H1 (cell line): ENCODE data around the gene PATJ. TPM values are rescaled to one million over a fixed set of nuclear protein-coding genes. Genes with fewer than 3 reads are reported as not detected.

Source experiments
- CTCF ChIA-PET: fragments of 300-600 bp; sonication (Branson Sonifier 250); formaldehyde crosslinking; loops from one replicate; lab custom pipeline; 2021; ENCODE audit not compliant: partially characterized antibody; lab: Charles Lee
- POLR2A ChIA-PET: fragments of 300-600 bp; sonication (Branson Sonifier 250); formaldehyde crosslinking; loops from one replicate; lab custom pipeline; 2021; ENCODE audit warnings: inconsistent platforms; ENCODE audit not compliant: partially characterized antibody; lab: Charles Lee
- DNase-seq, 2 experiments: peaks; one replicate each; pipeline versions ENCODE4 v3.0.0 to v3.0.0-alpha.2; 2010 to 2022; ENCODE audit warnings: low spot score in 2 of 2, low read depth in 1 of 2, mixed read lengths in 1 of 2
- FAIRE-seq: peaks from 2 replicates; lab custom pipeline; 2011; peaks lifted over from hg19 to GRCh38; lab: Jason Lieb, UNC
- H2AFZ ChIP-seq: 2 replicates; pipeline ENCODE4 v1.8.1; 2012; ENCODE audit warnings: low read length, inconsistent platforms
- H2AK5ac ChIP-seq: 2 replicates; pipeline ENCODE4 v1.6.1; 2013; ENCODE audit warnings: low read depth, low read length
- H2BK120ac ChIP-seq: replicated peaks from 2 replicates; pipeline ENCODE3; 2013; ENCODE audit warnings: low read depth, low read length, inconsistent platforms
- H2BK12ac ChIP-seq: 2 replicates; pipeline ENCODE4 v1.6.1; 2013; ENCODE audit warnings: low read depth, low read length
- H2BK15ac ChIP-seq: 2 replicates; pipeline ENCODE4 v1.6.1; 2013; ENCODE audit warnings: low read length
- H2BK20ac ChIP-seq: 2 replicates; pipeline ENCODE4 v1.6.1; 2013; ENCODE audit warnings: low read length
- H2BK5ac ChIP-seq: 2 replicates; pipeline ENCODE4 v1.6.1; 2013; ENCODE audit warnings: low read depth, low read length
- H3K14ac ChIP-seq: 2 replicates; pipeline ENCODE4 v1.6.1; 2013; ENCODE audit warnings: inconsistent platforms; ENCODE audit not compliant: insufficient read length
- H3K18ac ChIP-seq: 2 replicates; pipeline ENCODE4 v1.6.1; 2013; ENCODE audit warnings: low read length; ENCODE audit errors: extremely low read depth
- H3K23ac ChIP-seq: 2 replicates; pipeline ENCODE4 v1.6.1; 2013; ENCODE audit warnings: inconsistent platforms; ENCODE audit not compliant: insufficient read length
- H3K23me2 ChIP-seq: 2 replicates; pipeline ENCODE4 v1.6.1; 2013; ENCODE audit warnings: low read depth, low read length
- H3K27ac ChIP-seq: 2 replicates; pipeline ENCODE4 v1.6.1; 2011; ENCODE audit warnings: low read depth, low read length, inconsistent platforms
- H3K27me3 ChIP-seq, 4 experiments: replicated peaks in 1 of 4; 1 replicate in 1 of 4; 2 replicates in 3 of 4; pipeline versions ENCODE4 v1.6.1 to v1.8.1; 2011 to 2013; ENCODE audit warnings: low read length in 3 of 4, mild to moderate bottlenecking in 3 of 4, inconsistent platforms in 2 of 4, mixed read lengths in 2 of 4, moderate library complexity in 1 of 4; ENCODE audit not compliant: control insufficient read depth in 3 of 4, insufficient read depth in 3 of 4; ENCODE audit errors: extremely low read depth in 1 of 4
- H3K36me3 ChIP-seq, 4 experiments: 2 replicates each; pipeline versions ENCODE4 v1.6.1 to v1.8.1; 2011 to 2013; ENCODE audit warnings: mild to moderate bottlenecking in 4 of 4, low read length in 3 of 4, moderate library complexity in 2 of 4, control low read depth in 1 of 4, inconsistent platforms in 1 of 4; ENCODE audit not compliant: insufficient read depth in 4 of 4, control insufficient read depth in 2 of 4
- H3K4ac ChIP-seq: replicated peaks from 2 replicates; pipeline ENCODE3; 2013; ENCODE audit warnings: low read length, low read depth, mixed read lengths, inconsistent platforms; ENCODE audit not compliant: insufficient read length
- H3K4me1 ChIP-seq, 4 experiments: replicated peaks in 1 of 4; 1 replicate in 1 of 4; 2 replicates in 3 of 4; pipeline versions ENCODE4 v1.6.1 to v1.8.1; 2011 to 2013; ENCODE audit warnings: low read length in 3 of 4, inconsistent platforms in 2 of 4, mixed read lengths in 1 of 4; ENCODE audit not compliant: insufficient read depth in 4 of 4, control insufficient read depth in 3 of 4
- H3K4me2 ChIP-seq, 2 experiments: 2 replicates each; pipeline versions ENCODE4 v1.6.1 to v1.8.1; 2011 to 2013; ENCODE audit warnings: low read depth in 2 of 2, low read length in 2 of 2, control low read depth in 1 of 2, inconsistent platforms in 1 of 2, mild to moderate bottlenecking in 1 of 2; ENCODE audit not compliant: insufficient read depth in 1 of 2
- H3K4me3 ChIP-seq, 4 experiments: fragments of 200-600, 300-600 bp in 1 of 4; sonication (generic), shearing (Covaris generic), sonication (Bioruptor Twin) in 1 of 4; 2 replicates each; pipeline versions ENCODE4 v1.5.1 to v1.8.1; 2011 to 2016; ENCODE audit warnings: low read length in 4 of 4, low read depth in 3 of 4, control low read depth in 2 of 4, inconsistent platforms in 2 of 4, mild to moderate bottlenecking in 2 of 4, mixed read lengths in 1 of 4, moderate library complexity in 1 of 4; ENCODE audit not compliant: insufficient read depth in 2 of 4; ENCODE audit errors: extremely low read depth in 1 of 4
- H3K56ac ChIP-seq: replicated peaks from 2 replicates; pipeline ENCODE3; 2013; ENCODE audit warnings: low read depth, mild to moderate bottlenecking, mixed read lengths, low read length, inconsistent platforms; ENCODE audit not compliant: insufficient read length
- H3K79me1 ChIP-seq: 2 replicates; pipeline ENCODE4 v1.6.1; 2013; ENCODE audit warnings: low read depth, low read length, control low read depth
- H3K79me2 ChIP-seq, 2 experiments: 2 replicates each; pipeline versions ENCODE4 v1.6.1 to v1.8.1; 2012 to 2013; ENCODE audit warnings: low read length in 2 of 2, mild to moderate bottlenecking in 2 of 2, inconsistent platforms in 1 of 2; ENCODE audit not compliant: insufficient read depth in 2 of 2, control insufficient read depth in 1 of 2
- H3K9ac ChIP-seq, 4 experiments: replicated peaks in 1 of 4; 1 replicate in 1 of 4; 2 replicates in 3 of 4; pipeline versions ENCODE4 v1.6.1 to v1.8.1; 2011 to 2013; ENCODE audit warnings: low read depth in 3 of 4, low read length in 3 of 4, control low read depth in 2 of 4, mild to moderate bottlenecking in 2 of 4, moderate library complexity in 2 of 4, inconsistent platforms in 1 of 4; ENCODE audit errors: extremely low read depth in 1 of 4
- H3K9me3 ChIP-seq, 2 experiments: 2 replicates each; pipeline versions ENCODE4 v1.6.1 to v1.8.1; 2012 to 2013; ENCODE audit warnings: mild to moderate bottlenecking in 2 of 2, moderate library complexity in 2 of 2, control low read depth in 1 of 2, inconsistent platforms in 1 of 2, low read depth in 1 of 2, low read length in 1 of 2, mixed read lengths in 1 of 2; ENCODE audit not compliant: insufficient read depth in 2 of 2
- H4K20me1 ChIP-seq, 2 experiments: replicated peaks in 1 of 2; 2 replicates each; pipeline versions ENCODE3 to v1.8.1; 2011 to 2013; ENCODE audit warnings: inconsistent platforms in 2 of 2, low read length in 2 of 2, mild to moderate bottlenecking in 1 of 2; ENCODE audit not compliant: insufficient read depth in 2 of 2, control insufficient read depth in 1 of 2
- H4K5ac ChIP-seq: 2 replicates; pipeline ENCODE4 v1.6.1; 2013; ENCODE audit warnings: low read length, low read depth, mixed read lengths, inconsistent platforms; ENCODE audit not compliant: insufficient read length
- H4K8ac ChIP-seq: 2 replicates; pipeline ENCODE4 v1.8.0; 2013; ENCODE audit warnings: mild to moderate bottlenecking, moderate library complexity, low read length, inconsistent platforms; ENCODE audit not compliant: insufficient read depth; ENCODE audit errors: extremely low read depth
- H4K91ac ChIP-seq: replicated peaks from 2 replicates; pipeline ENCODE3; 2013; ENCODE audit warnings: low read length, mixed read lengths, inconsistent platforms; ENCODE audit not compliant: insufficient read length
- POLR2A ChIP-seq, 2 experiments: IDR thresholded peaks; 1 replicate in 1 of 2; 2 replicates in 1 of 2; pipeline ENCODE4 v1.6.1; 2011; ENCODE audit warnings: low read depth in 2 of 2, low read length in 2 of 2, mild to moderate bottlenecking in 2 of 2; ENCODE audit errors: control extremely low read depth in 1 of 2
- POLR2AphosphoS5 ChIP-seq: IDR thresholded peaks from 2 replicates; pipeline ENCODE4 v1.6.1; 2011; ENCODE audit warnings: low read depth, low read length
- POU5F1 ChIP-seq: IDR thresholded peaks from 2 replicates; pipeline ENCODE4 v1.6.1; 2011; ENCODE audit warnings: low read depth, mild to moderate bottlenecking, low read length, moderate library complexity
- RBBP5 ChIP-seq: IDR thresholded peaks from 2 replicates; pipeline ENCODE4 v1.7.1; 2012; ENCODE audit warnings: low read depth, mild to moderate bottlenecking, inconsistent platforms, low read length, moderate library complexity, borderline replicate concordance
- TAF7 ChIP-seq: optimal IDR thresholded peaks from 2 replicates; pipeline ENCODE3; 2011; ENCODE audit warnings: low read depth, mild to moderate bottlenecking, inconsistent platforms, low read length, moderate library complexity, borderline replicate concordance
- USF2 ChIP-seq: IDR thresholded peaks from 2 replicates; pipeline ENCODE4 v1.6.1; 2011; ENCODE audit warnings: low read length, improper control_type of control experiment
- WGBS, 2 experiments: shearing (Covaris generic) in 1 of 2; methylation state at CpG; one replicate each; pipeline versions ENCODE4 v1.1.6 to v1.1.7; 2013 to 2015; ENCODE audit warnings: low lambda C conversion rate in 2 of 2, mixed read lengths in 2 of 2, inconsistent platforms in 1 of 2, low coverage in 1 of 2, missing lambda C conversion rate in 1 of 2; ENCODE audit not compliant: insufficient replicate concordance in 2 of 2, insufficient coverage in 1 of 2, insufficient read length in 1 of 2; ENCODE audit errors: extremely low coverage in 1 of 2, missing lambda C conversion rate in 1 of 2; 5-methylcytosine and 5-hydroxymethylcytosine counted together
- polyA plus RNA-seq, 7 experiments: library from polyadenylated mRNA; depleted of rRNA in 3 of 7; stranded (reverse) in 5 of 7; unstranded in 2 of 7; fragments of >200 nt in 5 of 7; fragments of 200-250 nt in 2 of 7; gene quantifications; 1 replicate in 5 of 7; 2 replicates in 1 of 7; 4 replicates in 1 of 7; pipeline versions ENCODE4 v1.2.1 to v1.2.3, GENCODE V29; 2011 to 2013; ENCODE audit warnings: missing spikeins in 2 of 7, mixed read lengths in 2 of 7
- total RNA-seq: library from RNA; stranded (reverse); fragmentation: NEBNext Ultra II Directional; extraction: Animal tissue kit (Norgen Biotek cat#: 25700); gene quantifications from 2 replicates; pipeline ENCODE4 v1.2.1, GENCODE V29; 2021

The PATJ gene
- total and polyA plus RNA-seq, 2 of the 8 experiments (the other 6 are each of a cell fraction or from before 2014, with no cell fraction given) = 8.2 to 55.6 TPM

GRCh38 chr1:62110198-62110817 lies 368.0 kb downstream of the PATJ start:
- H4K8ac ChIP-seq = no peak overlapping the region
- H3K9ac ChIP-seq = no peak overlapping the region
- no peak overlapping the region for H3K18ac ChIP-seq
- H3K27ac ChIP-seq = no peak overlapping the region
- DNase-seq (no peak), FAIRE-seq (peak; percentile 62)
- no peaks in the 10 kb centered on the region for H3K79me1 ChIP-seq
- H3K23ac ChIP-seq = no peak overlapping the region
- ChIA-PET POLR2A (no interaction called here), CTCF (interaction anchor here (0.6 to 6.3 kb wide), 4 partner anchors 27 to 298 kb away, joined by 3 to 34 read pairs (median 5); no protein-coding TSS in a partner anchor)
- H3K4me2 ChIP-seq = no peak overlapping the region
- H2BK15ac ChIP-seq = no peak overlapping the region
- H3K56ac ChIP-seq = no peak overlapping the region
- no peaks in the 10 kb centered on the region for H3K4me1 ChIP-seq
- H2BK20ac ChIP-seq = no peak overlapping the region
- no peaks in the 10 kb centered on the region for H3K27me3 ChIP-seq
- H3K4me3 ChIP-seq = no peak overlapping the region
- no peaks in the 10 kb centered on the region for H3K79me2 ChIP-seq
- no peak overlapping the region for H2BK5ac ChIP-seq
- no peak overlapping the region for H2AK5ac ChIP-seq
- no peak overlapping the region for H4K91ac ChIP-seq
- H4K20me1 ChIP-seq = no peaks in the 10 kb centered on the region
- H3K9me3 ChIP-seq = no peaks in the 10 kb centered on the region
- WGBS, 2 experiments = 87% methylated on average over 11 of the region's 11 CpGs; no CpG with 5 or more reads in 1 of the 2 experiments
- no peak overlapping the region for H2BK120ac ChIP-seq
- H4K5ac ChIP-seq = no peak overlapping the region
- H3K23me2 ChIP-seq = no peaks in the 10 kb centered on the region
- H3K36me3 ChIP-seq = no peaks in the 10 kb centered on the region
- TF ChIP-seq POLR2AphosphoS5 (no peak), POU5F1 (no peak), TAF7 (no peak), USF2 (no peak), POLR2A (IDR thresholded peaks at IDR 0.05; ENCODE audit: control extremely low read depth in 1 of 2, low read depth in 2 of 2, low read length in 2 of 2) (no peak), RBBP5 (no peak)
- no peak overlapping the region for H3K14ac ChIP-seq
- no peak overlapping the region for H3K4ac ChIP-seq
- no peak overlapping the region for H2AFZ ChIP-seq
- no peak overlapping the region for H2BK12ac ChIP-seq
